HepG2 (cell line): ENCODE results near the gene ZNF670. TPM values are rescaled to one million over a fixed set of nuclear protein-coding genes. Genes with fewer than 3 reads are reported as not detected.
A peak's percentile ranks its signal among the peaks of the same experiment; 100 is the strongest.

Source experiments
- ATAC-seq: fragments of 200-7000 bp; cut with Tn5 transposase; 3 replicates; pipeline ENCODE4 v1.9.1; 2020; ENCODE audit warnings: mild to moderate bottlenecking, moderate library complexity
- BruUV-seq: library from RNA; stranded (reverse); fragments of 400-500 nt; replicated peaks from 2 replicates; lab custom pipeline; 2021; lab: Mats Ljungman, UMichigan
- CTCF ChIA-PET: fragments of 300-600 bp; formaldehyde crosslinking; extraction: SDS; loops from one replicate; lab custom pipeline; 2021; ENCODE audit warnings: low total read pairs, inconsistent platforms, low intra/inter-chr PET ratio; lab: Yijun Ruan, JAX
- POLR2A ChIA-PET: fragments of 350-600 bp; sonication (Branson Sonifier 250); formaldehyde crosslinking; loops from one replicate; lab custom pipeline; 2020; ENCODE audit warnings: antibody characterized with exemption, inconsistent platforms; lab: Yijun Ruan, JAX
- DNase-seq: peaks from one replicate; pipeline ENCODE4 v3.0.0-alpha.2; 2015; ENCODE audit warnings: low spot score
- FAIRE-seq: peaks from 3 replicates; lab custom pipeline; 2011; peaks lifted over from hg19 to GRCh38; lab: Jason Lieb, UNC
- H2AFZ ChIP-seq: one replicate; pipeline ENCODE4 v1.6.1; 2011; ENCODE audit warnings: low read length, inconsistent platforms
- H3K27ac ChIP-seq: fragments of 300-600 bp; 3 replicates; pipeline ENCODE4 v1.8.0; 2011; ENCODE audit warnings: mixed run types, mild to moderate bottlenecking, mixed read lengths, low read length, inconsistent platforms; ENCODE audit not compliant: insufficient read depth; ENCODE audit errors: extremely low read length
- H3K27me3 ChIP-seq, 2 experiments: fragments of 200-600 bp in 1 of 2; 2 replicates in 1 of 2; 3 replicates in 1 of 2; pipeline versions ENCODE4 v1.6.0 to v1.8.0; 2011; ENCODE audit warnings: low read length in 2 of 2, mild to moderate bottlenecking in 2 of 2, moderate library complexity in 2 of 2, inconsistent platforms in 1 of 2; ENCODE audit not compliant: insufficient read depth in 2 of 2, control insufficient read depth in 1 of 2
- H3K36me3 ChIP-seq, 2 experiments: fragments of 200-600 bp in 1 of 2; replicated peaks in 1 of 2; 2 replicates in 1 of 2; 3 replicates in 1 of 2; pipeline versions ENCODE4 v1.5.1 to v1.8.0; 2011; ENCODE audit warnings: low read length in 2 of 2, inconsistent platforms in 1 of 2; ENCODE audit not compliant: insufficient read depth in 2 of 2, control insufficient read depth in 1 of 2
- H3K4me1 ChIP-seq: 2 replicates; pipeline ENCODE4 v1.5.1; 2012; ENCODE audit warnings: low read length, inconsistent platforms; ENCODE audit not compliant: insufficient read depth
- H3K4me2 ChIP-seq: 2 replicates; pipeline ENCODE4 v1.6.0; 2011; ENCODE audit warnings: low read depth, low read length, inconsistent platforms
- H3K4me3 ChIP-seq, 3 experiments: fragments of 200-600 bp in 1 of 3; sonication (generic), shearing (Covaris generic) in 1 of 3; replicated peaks in 1 of 3; 2 replicates each; pipeline ENCODE4 v1.5.1; 2011 to 2016; ENCODE audit warnings: low read length in 3 of 3, inconsistent platforms in 2 of 3, low read depth in 2 of 3, mild to moderate bottlenecking in 2 of 3, control low read depth in 1 of 3, mixed read lengths in 1 of 3; ENCODE audit not compliant: insufficient read depth in 1 of 3
- H3K79me2 ChIP-seq: one replicate; pipeline ENCODE4 v1.6.1; 2011; ENCODE audit warnings: low read length, inconsistent platforms; ENCODE audit not compliant: insufficient read depth
- H3K9ac ChIP-seq: 2 replicates; pipeline ENCODE4 v1.6.0; 2011; ENCODE audit warnings: mild to moderate bottlenecking, low read depth, low read length, inconsistent platforms; ENCODE audit not compliant: insufficient read depth
- H3K9me3 ChIP-seq: 2 replicates; pipeline ENCODE4 v1.5.1; 2012; ENCODE audit warnings: mild to moderate bottlenecking, low read length
- H4K20me1 ChIP-seq: 2 replicates; pipeline ENCODE4 v1.6.0; 2011; ENCODE audit warnings: inconsistent platforms, mild to moderate bottlenecking, low read length, moderate library complexity; ENCODE audit not compliant: insufficient read depth
- DMAP1 ChIP-seq: IDR thresholded peaks from 2 replicates; pipeline ENCODE4 v1.6.1; 2016
- FLYWCH1 ChIP-seq: sonication (generic); formaldehyde crosslinking; IDR thresholded peaks from 2 replicates; pipeline ENCODE4 v1.8.1; 2023; ENCODE audit warnings: mild to moderate bottlenecking, missing genetic modification reagents
- MAFF ChIP-seq: IDR thresholded peaks from 2 replicates; pipeline ENCODE4 v1.6.1; 2011; ENCODE audit warnings: low read depth, low read length, improper control_type of control experiment
- MAFK ChIP-seq, 2 experiments: IDR thresholded peaks in 1 of 2; conservative IDR thresholded peaks in 1 of 2; 2 replicates each; pipeline ENCODE4 v1.6.1; 2011; ENCODE audit warnings: improper control_type of control experiment in 2 of 2, low read length in 2 of 2
- MED13 ChIP-seq: sonication (generic); formaldehyde crosslinking; IDR thresholded peaks from 2 replicates; pipeline ENCODE4 v1.5.0; 2020; ENCODE audit warnings: missing genetic modification reagents
- MIER3 ChIP-seq: IDR thresholded peaks from 2 replicates; pipeline ENCODE4 v1.6.1; 2016; ENCODE audit warnings: missing compliant biosample characterization, borderline replicate concordance
- WIZ ChIP-seq: sonication (generic); formaldehyde crosslinking; IDR thresholded peaks from 2 replicates; pipeline ENCODE4 v1.5.1; 2020; ENCODE audit warnings: mild to moderate bottlenecking, missing genetic modification reagents
- XBP1 ChIP-seq: sonication (generic); formaldehyde crosslinking; IDR thresholded peaks from 2 replicates; pipeline ENCODE4 v1.5.0; 2020; ENCODE audit warnings: missing genetic modification reagents
- ZFYVE20 ChIP-seq: sonication (generic); formaldehyde crosslinking; IDR thresholded peaks from 2 replicates; pipeline ENCODE4 v1.8.0; 2023; ENCODE audit warnings: low read depth, mild to moderate bottlenecking, moderate library complexity, missing genetic modification reagents, borderline replicate concordance
- ZNF136 ChIP-seq: sonication (generic); formaldehyde crosslinking; IDR thresholded peaks from 2 replicates; pipeline ENCODE4 v1.8.1; 2022; ENCODE audit warnings: low read depth, mild to moderate bottlenecking, moderate library complexity, missing genetic modification reagents
- ZNF230 ChIP-seq: sonication (generic); formaldehyde crosslinking; IDR thresholded peaks from 2 replicates; pipeline ENCODE4 v1.4.0; 2020; ENCODE audit warnings: mild to moderate bottlenecking, missing genetic modification reagents
- ZNF335 ChIP-seq: sonication (generic); formaldehyde crosslinking; IDR thresholded peaks from 2 replicates; pipeline ENCODE4 v1.4.0; 2020; ENCODE audit warnings: missing genetic modification reagents
- ZNF34 ChIP-seq: sonication (generic); formaldehyde crosslinking; IDR thresholded peaks from 2 replicates; pipeline ENCODE4 v1.4.0; 2020; ENCODE audit warnings: mild to moderate bottlenecking, missing genetic modification reagents, borderline replicate concordance
- ZNF367 ChIP-seq: sonication (generic); formaldehyde crosslinking; IDR thresholded peaks from 2 replicates; pipeline ENCODE4 v1.4.0; 2020; ENCODE audit warnings: missing genetic modification reagents, borderline replicate concordance
- ZNF644 ChIP-seq: IDR thresholded peaks from 2 replicates; pipeline ENCODE4 v1.6.1; 2016; ENCODE audit warnings: low read depth
- WGBS: methylation state at CpG from one replicate; pipeline ENCODE4 v1.1.6; 2017; ENCODE audit warnings: low lambda C conversion rate; 5-methylcytosine and 5-hydroxymethylcytosine counted together
- in situ Hi-C: cut with HindIII; loops from 2 replicates; pipeline ENCODE4 v1.10.0; 2017; ENCODE audit warnings: low pct_unique_long_range_greater_than_20kb; ENCODE audit not compliant: extremely low pct_ligation_motif_present
- intact Hi-C: fragments of 100-400 bp; cut with micrococcal nuclease; formaldehyde crosslinking; loops from one replicate; pipeline ENCODE4 v1.10.0; 2022; ENCODE audit not compliant: unreplicated experiment
- polyA plus RNA-seq, 8 experiments: library from polyadenylated mRNA; depleted of rRNA in 3 of 8; stranded (reverse) in 7 of 8; unstranded in 1 of 8; fragments of >200 nt; fragmentation: Illumina TruSeq in 4 of 8; extraction: Trizol in 4 of 8; gene quantifications; 2 replicates each; pipeline versions ENCODE4 v1.2.1 to v1.2.3, GENCODE V29; 2011 to 2016; ENCODE audit warnings: low read depth in 4 of 8, missing spikeins in 1 of 8, mixed read lengths in 1 of 8; ENCODE audit not compliant: insufficient read depth in 1 of 8
- total RNA-seq, 5 experiments: library from RNA; depleted of rRNA; stranded (reverse); fragments of >200 nt; fragmentation: Illumina TruSeq; extraction: Trizol; gene quantifications; 2 replicates each; pipeline ENCODE4 v1.2.3, GENCODE V29; 2016; ENCODE audit warnings: low read depth in 1 of 5
- TF ChIP-seq, protein P1 (sequence below): sonication (generic); formaldehyde crosslinking; IDR thresholded peaks from 2 replicates; pipeline ENCODE4 v1.4.0; 2020; ENCODE audit warnings: missing genetic modification reagents

ZNF670 gene
- total and polyA plus RNA-seq, 2 of the 13 experiments (the other 11 are each of a cell fraction or from before 2014, with no cell fraction given), result 4.2 to 10.9 TPM

DNA sequence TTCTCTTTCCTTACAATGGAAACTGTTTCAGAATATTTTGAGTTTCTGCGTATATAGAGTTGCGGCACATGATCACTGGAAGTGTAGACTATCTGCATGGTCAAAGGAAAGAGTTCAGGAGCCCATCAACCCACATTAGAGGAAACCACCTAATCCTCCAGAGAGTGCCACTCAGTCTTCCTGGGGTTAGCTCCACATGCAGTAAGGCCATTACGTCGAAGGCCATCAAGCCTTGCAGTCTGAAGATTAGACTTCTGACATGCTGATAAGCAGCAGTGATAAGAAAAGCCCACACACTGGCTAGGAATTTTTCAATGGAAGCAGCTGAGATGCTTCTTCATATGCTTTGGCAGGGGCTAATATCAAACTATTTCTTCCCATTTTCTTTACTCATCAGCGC is 17.9 kb upstream of the ZNF670 start (continued):
- TF ChIP-seq ZNF367, result no peak
- no peak for TF ChIP-seq FLYWCH1
- no peak for TF ChIP-seq ZFYVE20
- no peak for TF ChIP-seq ZNF335 (CRISPR knock-in tag)
- no peak for TF ChIP-seq MIER3 (CRISPR knock-in tag)
- TF ChIP-seq WIZ, result no peak
- TF ChIP-seq MED13 (CRISPR knock-in tag), result no peak
- TF ChIP-seq XBP1 (CRISPR knock-in tag), result no peak
- no peak for TF ChIP-seq DMAP1 (CRISPR knock-in tag)
- no peak for TF ChIP-seq ZNF230 (CRISPR knock-in tag)
- no peak for TF ChIP-seq ZNF34 (CRISPR knock-in tag)
- no peak for TF ChIP-seq ZNF136 (CRISPR knock-in tag)
- TF ChIP-seq ZNF644 (CRISPR knock-in tag), result no peak

DNA sequence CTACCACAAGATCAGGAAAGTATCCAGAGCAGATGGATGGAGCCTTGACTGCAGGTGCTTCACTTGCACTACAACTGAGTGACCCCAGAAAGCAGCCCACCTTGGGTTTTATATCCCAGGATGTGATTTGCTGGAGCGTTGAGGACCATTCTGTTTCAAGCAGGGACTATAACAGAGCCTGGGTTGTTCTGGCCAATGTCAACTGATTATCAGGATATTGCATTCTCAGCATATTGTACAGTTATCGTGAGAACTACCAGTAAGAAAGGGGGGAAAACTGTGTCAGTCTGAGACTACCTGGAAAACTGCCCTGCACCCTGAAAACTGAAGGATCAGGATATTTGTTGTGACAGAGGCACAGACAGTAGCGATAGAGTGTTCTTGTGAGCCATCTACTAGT is 17.5 kb upstream of the ZNF670 start:
- TF ChIP-seq MAFK (conservative IDR thresholded peaks at IDR 0.05 in 1 of 2, IDR thresholded peaks at IDR 0.05 in 1 of 2; ENCODE audit: low read length in 2 of 2) (peak; percentile 75 to 76), MAFF (peak; percentile 62)
- TF ChIP-seq, protein P1, sequence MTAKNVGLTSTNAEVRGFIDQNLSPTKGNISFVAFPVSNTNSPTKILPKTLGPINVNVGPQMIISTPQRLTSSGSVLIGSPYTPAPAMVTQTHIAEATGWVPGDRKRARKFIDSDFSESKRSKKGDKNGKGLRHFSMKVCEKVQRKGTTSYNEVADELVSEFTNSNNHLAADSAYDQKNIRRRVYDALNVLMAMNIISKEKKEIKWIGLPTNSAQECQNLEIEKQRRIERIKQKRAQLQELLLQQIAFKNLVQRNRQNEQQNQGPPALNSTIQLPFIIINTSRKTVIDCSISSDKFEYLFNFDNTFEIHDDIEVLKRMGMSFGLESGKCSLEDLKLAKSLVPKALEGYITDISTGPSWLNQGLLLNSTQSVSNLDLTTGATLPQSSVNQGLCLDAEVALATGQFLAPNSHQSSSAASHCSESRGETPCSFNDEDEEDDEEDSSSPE (CRISPR knock-in tag), result no peak
- Histone ChIP-seq H3K9me3 (no peaks in the 10 kb centered on the region; the same call in 1 of the 2 replicates), H3K4me1 (no peaks in the 10 kb centered on the region), H3K79me2 (no peaks in the 10 kb centered on the region), H4K20me1 (no peaks in the 10 kb centered on the region), H3K27me3 (no peaks in the 10 kb centered on the region), H3K36me3 (peaks cover 0 to 11% of the 10 kb centered on the region in 2 experiments; a peak in 3 of 5 replicates), H2AFZ (no peak overlapping the region), H3K4me2 (no peak overlapping the region), H3K27ac (no peak overlapping the region), H3K4me3 (no peak overlapping the region), H3K9ac (no peak overlapping the region)
- intact Hi-C loops, result no loop called here
- BruUV-seq, result no TSS peak
- in situ Hi-C loops, result no loop called here
- ChIA-PET CTCF (no interaction called here), POLR2A (no interaction called here)
- no peak; the same call in 2 of the 3 replicates for ATAC-seq
- no peak for DNase-seq
- no peak for FAIRE-seq
- 70% methylated on average over 3 of the region's 3 CpGs for WGBS
